GM18873 (cell line): ENCODE measurements around the gene RHOH.
"Not testable (repeated sequence)": the region's sequence is repeated elsewhere in the genome, so short reads cannot be mapped to it uniquely, and the experiment has no call there.

Source experiments
- ATAC-seq: cut with Tn5 transposase; IDR thresholded peaks from one replicate; pipeline ENCODE4 v1.9.1; 2021; ENCODE audit warnings: mild to moderate bottlenecking, moderate library complexity, moderate number of reproducible peaks; ENCODE audit not compliant: unreplicated experiment, low FRiP score

Gene RHOH

DNA sequence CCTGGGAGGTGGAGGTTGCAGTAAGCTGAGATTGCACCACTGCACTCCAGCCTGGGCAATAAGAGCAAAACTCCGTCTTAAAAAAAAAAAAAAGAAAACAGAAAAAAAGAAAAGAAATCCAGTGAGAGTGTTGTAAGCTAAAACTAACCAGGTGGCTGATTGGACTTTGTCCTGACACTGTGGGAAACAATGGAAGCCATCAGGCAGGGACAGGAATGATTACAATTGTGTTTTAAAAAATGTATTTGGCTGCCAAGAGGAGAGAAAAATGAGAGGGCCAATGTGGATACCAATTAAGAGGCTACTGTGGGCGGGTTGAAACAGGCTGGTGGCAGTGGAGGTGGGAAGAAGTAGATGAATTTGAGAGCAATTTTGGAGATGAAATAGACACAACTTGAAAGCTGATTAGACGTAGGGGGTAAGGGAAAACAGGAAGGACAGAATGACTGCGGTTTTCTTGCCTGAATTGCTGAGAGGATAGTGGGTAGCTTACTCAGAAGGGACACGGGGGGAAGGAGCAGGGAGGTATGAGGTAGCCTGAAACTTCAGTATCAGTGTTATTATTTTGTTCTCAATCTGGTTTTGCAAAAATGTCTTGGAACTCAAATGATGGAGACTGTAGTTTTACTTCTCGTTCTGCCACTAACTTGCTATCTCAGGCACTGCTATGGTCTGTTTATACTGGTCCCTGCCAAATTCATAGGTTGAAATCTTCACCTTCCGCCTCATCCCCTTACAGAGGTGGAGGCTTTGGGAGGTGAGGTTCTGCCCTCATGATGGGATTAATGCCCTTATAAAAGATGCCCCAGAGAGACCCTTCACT is 92.7 kb downstream of the RHOH start:
- ATAC-seq = no peak

DNA sequence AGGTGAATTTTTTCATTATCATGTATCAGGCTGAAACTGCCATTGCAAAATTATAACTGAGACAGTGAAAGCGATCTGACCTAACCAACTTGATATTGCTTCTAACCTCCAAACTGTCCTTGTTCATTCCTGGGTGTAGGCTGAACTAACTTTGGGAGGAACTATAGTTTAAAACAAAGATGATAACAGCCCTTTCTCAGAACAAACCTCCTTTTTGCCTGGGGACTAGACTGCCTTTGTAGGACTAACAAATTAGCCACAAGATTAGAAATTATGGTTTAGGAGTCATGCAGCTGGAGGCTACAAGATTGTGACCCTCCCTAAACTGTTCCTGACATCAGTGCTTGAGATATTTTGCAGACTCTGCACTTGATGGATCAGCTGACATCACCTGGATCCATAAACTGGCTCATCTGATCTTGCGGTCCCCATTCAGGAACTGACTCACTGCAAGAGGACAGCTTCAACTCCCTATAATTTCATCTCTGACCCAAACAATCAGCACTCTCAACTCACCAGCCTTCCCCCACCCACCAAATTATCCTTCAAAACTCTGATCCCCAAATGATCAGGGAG is 93.9 kb downstream of the RHOH start:
- not testable (repeated sequence) for ATAC-seq

DNA sequence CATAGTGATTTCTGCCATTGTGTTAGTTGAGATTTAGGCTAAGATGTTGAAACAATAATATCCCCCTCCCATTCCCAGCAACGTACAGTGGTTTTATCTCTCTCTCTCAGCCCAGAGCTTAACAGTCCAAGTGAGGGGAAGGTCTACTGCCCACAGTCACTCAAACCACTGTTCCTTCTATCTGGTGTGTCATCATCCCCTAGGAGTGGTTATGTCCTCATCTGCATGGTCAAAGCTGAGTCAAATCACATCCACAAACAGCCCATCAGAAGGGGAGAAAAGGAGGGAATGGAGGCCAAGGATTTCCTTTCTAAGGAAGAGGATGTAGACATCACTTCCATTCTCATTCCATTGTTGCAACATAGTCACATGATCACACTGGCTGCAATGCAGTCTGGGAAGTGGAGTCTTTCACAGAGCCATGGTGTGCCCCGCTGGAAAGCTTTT is 95.5 kb downstream of the RHOH start:
- ATAC-seq = no peak

DNA sequence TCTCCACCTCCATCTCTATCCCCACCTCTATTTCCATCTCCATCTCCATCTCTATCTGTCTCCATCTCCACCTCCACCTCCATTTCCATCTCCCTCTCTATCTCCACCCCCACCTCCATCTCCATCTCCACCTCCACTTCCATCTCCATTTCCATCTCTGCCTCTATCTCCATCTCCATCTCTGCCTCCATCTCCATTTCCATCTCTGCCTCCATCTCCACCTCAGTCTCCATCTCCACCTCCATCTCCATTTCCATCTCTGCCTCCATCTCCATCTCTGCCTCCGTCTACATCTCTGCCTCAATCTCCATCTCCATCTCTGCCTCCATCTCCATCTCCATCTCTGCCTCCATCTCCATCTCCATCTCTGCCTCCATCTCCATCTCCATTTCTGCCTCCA is 97.5 kb downstream of the RHOH start:
- ATAC-seq = no peak

DNA sequence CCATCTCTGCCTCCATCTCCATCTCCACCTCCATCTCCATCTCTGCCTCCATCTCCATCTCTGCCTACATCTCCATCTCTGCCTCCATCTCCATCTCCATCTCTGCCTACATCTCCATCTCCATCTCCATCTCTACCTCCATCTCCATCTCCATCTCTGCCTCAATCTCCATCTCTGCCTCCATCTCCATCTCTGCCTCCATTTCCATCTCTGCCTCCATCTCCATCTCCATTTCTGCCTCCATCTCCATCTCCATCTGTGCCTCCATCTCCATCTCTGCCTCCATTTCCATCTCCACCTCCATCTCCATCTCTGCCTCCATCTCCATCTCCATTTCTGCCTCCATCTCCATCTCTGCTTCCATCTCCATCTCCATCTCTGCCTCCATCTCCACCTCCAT is 98.2 kb downstream of the RHOH start:
- not testable (repeated sequence) for ATAC-seq

DNA sequence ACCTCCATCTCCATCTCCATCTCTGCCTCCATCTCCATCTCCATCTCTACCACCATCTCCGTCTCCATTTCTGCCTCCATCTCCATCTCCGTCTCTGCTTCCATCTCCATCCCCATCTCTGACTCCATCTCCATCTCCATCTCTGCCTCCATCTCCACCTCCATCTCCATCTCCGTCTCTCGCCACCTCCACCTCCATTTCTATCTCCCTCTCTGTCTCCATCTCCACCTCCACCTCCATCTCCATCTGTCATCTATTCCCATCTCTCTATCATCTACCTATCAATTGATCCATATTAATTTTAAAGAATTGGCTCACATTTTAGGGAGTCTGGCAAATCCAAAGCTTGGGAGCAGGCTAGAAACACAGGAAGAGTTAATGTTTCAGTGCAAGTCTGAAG is 98.7 kb downstream of the RHOH start:
- ATAC-seq = no peak
